NB4 (cell line): ENCODE measurements around the gene SLC38A5.

Experiments used
- DNase-seq: peaks from one replicate; pipeline ENCODE4 v3.0.0; 2010; ENCODE audit warnings: low read depth
- H3K4me3 ChIP-seq: one replicate; pipeline ENCODE4 v1.5.1; 2011; ENCODE audit warnings: mild to moderate bottlenecking, low read depth, low read length, moderate library complexity
- MYC ChIP-seq: IDR thresholded peaks from 2 replicates; pipeline ENCODE4 v1.6.1; 2011; ENCODE audit warnings: low read depth, low read length
- POLR2A ChIP-seq: IDR thresholded peaks from 2 replicates; pipeline ENCODE4 v1.6.1; 2011; ENCODE audit warnings: mild to moderate bottlenecking; ENCODE audit not compliant: insufficient read length; ENCODE audit errors: extremely low read depth
- TF ChIP-seq, protein P1 (sequence below): IDR thresholded peaks from one replicate; pipeline ENCODE4 v1.5.1; 2012; ENCODE audit warnings: low read depth, low read length
- TF ChIP-seq, protein P2 (sequence below): IDR thresholded peaks from 2 replicates; pipeline ENCODE4 v1.6.1; 2011; ENCODE audit warnings: low read depth, low read length

Gene SLC38A5

DNA sequence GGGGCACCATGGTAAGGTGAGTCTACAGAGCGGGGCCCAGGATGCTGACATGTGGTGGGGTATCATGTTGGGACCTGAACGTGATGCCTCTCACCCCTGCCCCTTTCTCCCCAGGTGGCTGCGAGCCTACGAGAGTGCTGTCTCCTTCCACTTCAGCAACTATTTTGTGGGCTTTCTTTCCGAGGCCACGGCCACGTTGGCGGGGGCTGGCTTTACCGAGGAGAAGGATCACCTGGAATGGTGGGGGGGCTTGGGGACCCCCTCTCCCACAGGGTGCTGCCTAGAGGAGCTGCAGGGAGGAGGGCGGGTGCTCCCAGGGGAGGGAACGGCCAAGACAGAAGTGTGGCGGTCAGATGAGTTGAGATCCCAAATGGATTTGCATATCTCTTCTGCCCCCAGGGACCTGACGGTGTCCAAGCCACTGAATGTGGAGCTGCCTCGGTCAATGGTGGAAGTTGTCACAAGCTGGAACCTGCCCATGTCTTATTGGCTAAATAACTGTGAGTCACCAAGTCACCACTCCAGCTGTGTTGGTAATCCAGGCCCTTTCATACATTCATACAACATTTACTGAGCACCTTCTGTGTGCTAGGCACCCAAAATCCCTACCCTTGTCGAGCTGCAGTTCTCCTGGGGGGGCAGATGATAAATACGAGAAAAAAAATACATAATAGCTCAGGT, 44.2 kb upstream of the SLC38A5 start:
- no peak overlapping the region for H3K4me3 ChIP-seq
- no peak for DNase-seq
- TF ChIP-seq, protein P1, sequence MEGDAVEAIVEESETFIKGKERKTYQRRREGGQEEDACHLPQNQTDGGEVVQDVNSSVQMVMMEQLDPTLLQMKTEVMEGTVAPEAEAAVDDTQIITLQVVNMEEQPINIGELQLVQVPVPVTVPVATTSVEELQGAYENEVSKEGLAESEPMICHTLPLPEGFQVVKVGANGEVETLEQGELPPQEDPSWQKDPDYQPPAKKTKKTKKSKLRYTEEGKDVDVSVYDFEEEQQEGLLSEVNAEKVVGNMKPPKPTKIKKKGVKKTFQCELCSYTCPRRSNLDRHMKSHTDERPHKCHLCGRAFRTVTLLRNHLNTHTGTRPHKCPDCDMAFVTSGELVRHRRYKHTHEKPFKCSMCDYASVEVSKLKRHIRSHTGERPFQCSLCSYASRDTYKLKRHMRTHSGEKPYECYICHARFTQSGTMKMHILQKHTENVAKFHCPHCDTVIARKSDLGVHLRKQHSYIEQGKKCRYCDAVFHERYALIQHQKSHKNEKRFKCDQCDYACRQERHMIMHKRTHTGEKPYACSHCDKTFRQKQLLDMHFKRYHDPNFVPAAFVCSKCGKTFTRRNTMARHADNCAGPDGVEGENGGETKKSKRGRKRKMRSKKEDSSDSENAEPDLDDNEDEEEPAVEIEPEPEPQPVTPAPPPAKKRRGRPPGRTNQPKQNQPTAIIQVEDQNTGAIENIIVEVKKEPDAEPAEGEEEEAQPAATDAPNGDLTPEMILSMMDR, result no peak
- TF ChIP-seq, protein P2, sequence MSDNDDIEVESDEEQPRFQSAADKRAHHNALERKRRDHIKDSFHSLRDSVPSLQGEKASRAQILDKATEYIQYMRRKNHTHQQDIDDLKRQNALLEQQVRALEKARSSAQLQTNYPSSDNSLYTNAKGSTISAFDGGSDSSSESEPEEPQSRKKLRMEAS, result no peak
- no peak for TF ChIP-seq MYC
- TF ChIP-seq POLR2A, result no peak

DNA sequence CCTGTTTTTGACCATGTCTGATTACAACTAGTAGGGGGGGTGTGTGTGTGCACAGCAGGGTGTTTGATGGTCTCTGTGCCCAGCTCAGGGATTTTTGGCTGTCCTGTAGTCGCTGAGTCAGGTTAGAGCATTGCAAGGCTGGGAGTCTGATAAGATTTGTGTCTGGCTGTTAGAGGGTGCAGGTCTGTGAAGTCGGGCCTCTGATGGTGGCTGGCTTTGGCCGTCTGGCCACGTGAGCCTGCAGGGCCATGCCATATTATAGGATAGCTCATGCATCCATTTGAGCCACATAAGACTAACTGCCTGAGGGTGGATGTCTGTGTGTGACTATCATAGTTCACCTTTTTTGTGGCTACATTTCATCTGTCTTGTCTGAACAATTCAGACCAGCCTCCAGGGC, 43.6 kb upstream of the SLC38A5 start:
- TF ChIP-seq, protein P2, result no peak
- TF ChIP-seq MYC (no peak), POLR2A (no peak)
- TF ChIP-seq, protein P1, result no peak
- no peak overlapping the region for H3K4me3 ChIP-seq
- DNase-seq, result no peak

DNA sequence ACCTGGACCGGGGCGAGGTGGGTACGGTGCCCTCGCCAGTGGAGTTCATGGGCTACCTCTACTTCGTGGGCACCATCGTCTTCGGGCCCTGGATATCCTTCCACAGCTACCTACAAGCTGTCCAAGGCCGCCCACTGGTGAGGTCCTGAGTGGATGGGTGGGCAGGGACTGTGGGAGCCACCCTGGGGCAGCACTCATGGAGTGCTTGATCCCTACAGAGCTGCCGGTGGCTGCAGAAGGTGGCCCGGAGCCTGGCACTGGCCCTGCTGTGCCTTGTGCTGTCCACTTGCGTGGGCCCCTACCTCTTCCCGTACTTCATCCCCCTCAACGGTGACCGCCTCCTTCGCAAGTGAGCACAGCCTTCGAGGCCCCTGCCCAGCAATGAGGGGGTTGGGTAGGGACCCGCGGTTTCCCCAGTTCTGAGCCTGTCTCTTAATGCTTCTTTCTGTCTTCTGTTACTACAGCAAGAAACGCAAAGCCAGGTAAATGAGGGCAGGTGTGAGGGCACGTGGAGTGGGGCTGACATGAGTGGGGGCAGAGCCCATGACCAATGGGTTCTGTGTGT, 42.4 kb upstream of the SLC38A5 start:
- DNase-seq, result no peak
- no peak overlapping the region for H3K4me3 ChIP-seq
- TF ChIP-seq POLR2A (no peak), MYC (no peak)
- TF ChIP-seq, protein P2, result no peak
- TF ChIP-seq, protein P1, result no peak

- no peak overlapping the region for H3K4me3 ChIP-seq
- DNase-seq, result no peak
- TF ChIP-seq MYC, result no peak
- TF ChIP-seq, protein P1, result peak; percentile 52
Observed at GRCh38 chrX:48511560-48511959, 41.5 kb upstream of the SLC38A5 start.

GRCh38 chrX:48509619-48510018, 39.6 kb upstream of the SLC38A5 start:
- TF ChIP-seq, protein P1, result no peak
- TF ChIP-seq MYC, result no peak
- TF ChIP-seq, protein P2, result no peak
- no peak for DNase-seq
- no peak overlapping the region for H3K4me3 ChIP-seq
